ENCODE results near the gene NCKAP1.

NCKAP1 gene

GRCh38 chr2:182866461-182867406 is 171.5 kb downstream of the NCKAP1 start, which contains the start of gene FRZB:
Gene FRZB (minus strand): TSS chr2:182866637. CDS start chr2:182866552, 85 bp downstream.
- DNase-seq, result no peak

- no peak for DNase-seq
Measured at GRCh38 chr2:182866095-182866460, 172.2 kb downstream of the NCKAP1 start.

- no peak for DNase-seq
Measured at GRCh38 chr2:182864949-182865570, 173.2 kb downstream of the NCKAP1 start.

- DNase-seq, result no peak
Measured at GRCh38 chr2:182863642-182864041, 174.6 kb downstream of the NCKAP1 start.

GRCh38 chr2:182862091-182862490 is 176.2 kb downstream of the NCKAP1 start:
- DNase-seq, result no peak

- DNase-seq, result no peak
Measured at GRCh38 chr2:182860858-182861257, 177.4 kb downstream of the NCKAP1 start.
